Ishikawa (cell line): ENCODE data around the gene BIRC3.

ENCODE experiments used
- CEBPB ChIP-seq: IDR thresholded peaks from 2 replicates; pipeline ENCODE4 v1.6.1; 2012
- CREB1 ChIP-seq: IDR thresholded peaks from 2 replicates; pipeline ENCODE4 v1.6.1; 2012; ENCODE audit warnings: low read depth
- EGR1 ChIP-seq: IDR thresholded peaks from 2 replicates; pipeline ENCODE4 v1.6.1; 2012
- EP300 ChIP-seq: IDR thresholded peaks from 2 replicates; pipeline ENCODE4 v1.6.1; 2012; ENCODE audit warnings: borderline replicate concordance
- FOXM1 ChIP-seq: IDR thresholded peaks from 2 replicates; pipeline ENCODE4 v1.6.1; 2012; ENCODE audit warnings: low read depth, borderline replicate concordance
- NFIC ChIP-seq: IDR thresholded peaks from 2 replicates; pipeline ENCODE4 v1.6.1; 2012
- RAD21 ChIP-seq: IDR thresholded peaks from 2 replicates; pipeline ENCODE4 v1.6.1; 2012; ENCODE audit warnings: low read depth
- REST ChIP-seq: IDR thresholded peaks from 2 replicates; pipeline ENCODE4 v1.6.1; 2012; ENCODE audit warnings: low read depth, mild to moderate bottlenecking
- TAF1 ChIP-seq: IDR thresholded peaks from 2 replicates; pipeline ENCODE4 v1.6.1; 2012; ENCODE audit warnings: low read depth, mild to moderate bottlenecking
- TCF12 ChIP-seq: IDR thresholded peaks from 2 replicates; pipeline ENCODE4 v1.6.1; 2012; ENCODE audit warnings: low read depth
- TEAD4 ChIP-seq: IDR thresholded peaks from 2 replicates; pipeline ENCODE4 v1.6.1; 2012
- USF1 ChIP-seq: IDR thresholded peaks from 2 replicates; pipeline ENCODE4 v1.6.1; 2012
- YY1 ChIP-seq: IDR thresholded peaks from 2 replicates; pipeline ENCODE4 v1.6.1; 2012; ENCODE audit warnings: low read depth
- ZBTB7A ChIP-seq: IDR thresholded peaks from 2 replicates; pipeline ENCODE4 v1.6.1; 2012; ENCODE audit warnings: low read depth
- TF ChIP-seq, protein P1 (sequence below): IDR thresholded peaks from 2 replicates; pipeline ENCODE4 v1.6.1; 2012

The BIRC3 gene

DNA sequence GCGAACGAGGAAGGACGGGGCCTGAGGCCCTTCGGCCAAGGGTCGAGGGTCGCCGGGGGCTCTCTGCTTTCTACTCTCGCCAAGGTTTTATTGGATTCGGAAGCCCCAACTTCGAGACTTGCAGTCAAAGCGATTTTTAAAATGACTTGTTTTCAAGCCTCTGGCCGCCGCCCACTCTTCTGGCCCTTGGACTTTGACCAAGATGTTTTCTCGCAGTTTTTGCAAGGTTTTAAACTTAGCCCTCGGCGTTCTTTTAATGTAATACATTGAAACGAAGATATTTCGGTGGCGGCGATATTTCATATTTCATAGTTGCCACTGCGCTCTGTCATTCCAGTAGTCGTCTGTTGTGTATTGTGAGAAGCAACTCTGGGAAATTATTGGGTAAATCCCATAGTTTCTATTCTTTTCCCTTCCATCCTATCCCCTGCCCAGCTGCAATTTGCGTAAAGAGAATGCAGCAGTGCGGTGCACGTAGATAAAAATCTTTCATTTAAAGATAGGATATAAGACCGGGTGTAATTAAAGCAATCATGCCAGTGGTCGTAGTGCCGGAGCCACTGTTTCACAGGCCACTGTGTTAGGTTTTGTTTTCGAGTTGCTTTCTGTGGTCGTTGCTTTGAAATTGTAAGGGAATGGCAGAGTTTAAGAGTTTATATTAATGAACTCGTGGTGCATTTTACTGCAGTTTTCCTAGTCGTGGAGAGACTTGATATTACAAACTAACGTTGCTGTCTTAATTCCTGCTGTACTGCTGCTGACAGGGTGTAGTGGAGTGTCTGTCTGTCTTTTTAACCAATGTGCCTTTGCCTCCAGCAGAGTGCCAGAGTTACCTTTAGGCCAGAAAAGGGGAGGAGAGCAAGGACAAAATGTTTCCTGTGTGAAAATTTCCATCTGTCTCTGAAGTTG lies 30.4 kb downstream of the BIRC3 start:
- no peak for TF ChIP-seq TEAD4
- TF ChIP-seq ZBTB7A, result peak; percentile 51; the same call in 1 of the 2 replicates
- 0 out of 2 replicates have a peak, but pooled peaks have one; percentile 33 for TF ChIP-seq EGR1
- no peak for TF ChIP-seq FOXM1

GRCh38 chr11:102357116-102357515 lies 39.8 kb downstream of the BIRC3 start:
- TF ChIP-seq TAF1, result no peak
- TF ChIP-seq REST, result no peak
- no peak for TF ChIP-seq NFIC
- no peak for TF ChIP-seq FOXM1
- no peak for TF ChIP-seq USF1
- no peak for TF ChIP-seq YY1
- TF ChIP-seq ZBTB7A, result no peak
- TF ChIP-seq RAD21, result no peak
- TF ChIP-seq EP300, result no peak
- no peak for TF ChIP-seq TCF12
- TF ChIP-seq, protein P1, sequence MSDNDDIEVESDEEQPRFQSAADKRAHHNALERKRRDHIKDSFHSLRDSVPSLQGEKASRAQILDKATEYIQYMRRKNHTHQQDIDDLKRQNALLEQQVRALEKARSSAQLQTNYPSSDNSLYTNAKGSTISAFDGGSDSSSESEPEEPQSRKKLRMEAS, result no peak
- TF ChIP-seq CEBPB, result no peak

- no peak for TF ChIP-seq CEBPB
- TF ChIP-seq TAF1, result no peak
- no peak for TF ChIP-seq NFIC
- TF ChIP-seq EP300, result no peak
- TF ChIP-seq TCF12, result no peak
- no peak for TF ChIP-seq REST
- no peak for TF ChIP-seq TEAD4
- no peak for TF ChIP-seq CREB1
- TF ChIP-seq RAD21, result no peak
- TF ChIP-seq, protein P1, result no peak
- TF ChIP-seq USF1, result no peak
- no peak for TF ChIP-seq EGR1
- no peak for TF ChIP-seq ZBTB7A
Measured at GRCh38 chr11:102359372-102359771, 42.1 kb downstream of the BIRC3 start.

DNA sequence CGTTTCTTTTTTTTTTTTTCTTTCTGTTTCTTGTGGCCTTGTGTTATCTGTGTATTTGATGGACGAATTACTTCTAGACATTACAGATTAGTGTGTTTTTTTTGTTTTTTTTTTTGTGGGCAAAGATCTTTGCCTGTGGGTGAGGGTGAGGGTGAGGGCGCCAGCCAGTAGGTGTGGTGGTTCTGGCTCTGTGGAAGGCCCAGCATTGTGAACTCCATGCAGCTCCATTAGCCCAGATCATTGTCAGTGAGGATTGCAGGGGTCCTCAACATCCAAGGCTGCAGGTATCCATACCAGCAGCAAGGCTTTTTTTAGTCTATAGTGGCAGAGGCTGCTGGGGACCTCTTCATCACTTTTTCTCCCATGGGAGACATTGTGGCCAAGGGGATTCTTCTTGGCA lies 43.4 kb downstream of the BIRC3 start:
- TF ChIP-seq ZBTB7A (no peak), CEBPB (no peak)

GRCh38 chr11:102361086-102362031 lies 44.1 kb downstream of the BIRC3 start:
- no peak for TF ChIP-seq EGR1
- no peak for TF ChIP-seq USF1
- no peak for TF ChIP-seq RAD21
- no peak for TF ChIP-seq FOXM1
- TF ChIP-seq TCF12, result no peak
- TF ChIP-seq NFIC, result no peak
- no peak for TF ChIP-seq YY1
- TF ChIP-seq REST, result no peak
- no peak for TF ChIP-seq TAF1
- TF ChIP-seq EP300, result no peak
